Astrocyte of the spinal cord (primary cell): ENCODE measurements around the gene SLC12A4.

Experiments used
- DNase-seq: peaks from one replicate; pipeline ENCODE4 v3.0.0; 2011; ENCODE audit warnings: low read depth, low spot score
- H3K4me3 ChIP-seq: 2 replicates; pipeline ENCODE4 v1.5.1; 2011; ENCODE audit warnings: low read depth, mild to moderate bottlenecking, low read length, moderate library complexity
- in situ Hi-C: cut with HindIII; loops from 2 replicates; pipeline ENCODE4 v1.10.0; 2017; ENCODE audit warnings: low sequenced_read_pairs
- TF ChIP-seq, protein P1 (sequence below): IDR thresholded peaks from 2 replicates; pipeline ENCODE4 v1.5.1; 2012; ENCODE audit warnings: low read depth, mild to moderate bottlenecking, low read length, inconsistent platforms

The SLC12A4 gene

DNA sequence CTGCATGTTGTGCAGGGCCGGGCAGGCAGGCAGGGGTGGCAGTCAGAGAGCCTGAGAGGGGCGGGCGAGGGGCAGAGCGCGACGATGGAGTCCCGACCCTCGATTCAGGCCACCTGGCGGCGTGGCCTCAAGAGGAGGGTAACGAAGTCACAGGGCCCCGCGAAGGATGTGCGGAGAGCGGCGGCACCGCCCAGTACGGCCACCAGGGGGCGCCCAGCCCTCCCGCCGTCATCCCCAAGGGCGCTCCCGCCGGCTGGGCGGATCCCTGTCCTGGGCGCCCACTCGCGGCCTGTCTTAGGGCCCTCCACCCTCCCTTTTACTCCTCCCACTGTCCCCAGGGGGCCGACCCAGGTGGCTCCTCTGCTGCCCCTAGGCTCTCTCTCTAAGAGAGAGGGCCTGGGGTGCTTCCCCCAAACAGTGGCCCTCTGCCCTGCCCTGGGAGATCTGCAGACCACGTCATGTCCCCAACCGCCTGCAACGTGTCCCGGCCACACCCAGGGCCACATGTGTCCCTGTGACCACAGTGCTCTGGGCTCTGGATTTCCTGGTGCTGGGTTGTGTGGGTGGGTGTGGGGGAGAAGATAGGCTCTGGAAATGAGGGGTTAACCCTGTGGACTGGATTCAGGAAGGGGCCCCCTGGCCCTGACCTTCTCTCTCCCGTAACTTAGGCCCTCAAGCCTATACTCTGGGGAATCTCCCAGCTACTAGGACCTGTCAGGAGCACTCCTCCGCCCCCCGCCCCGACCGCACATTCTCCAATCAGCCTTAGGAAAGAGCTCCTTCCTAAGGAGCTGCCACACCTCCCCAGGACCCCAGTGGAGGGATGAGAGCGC is 25.0 kb upstream of the SLC12A4 start:
- H3K4me3 ChIP-seq: no peak overlapping the region
- DNase-seq: peak; percentile 59
- in situ Hi-C loops: no loop called here
- TF ChIP-seq, protein P1, sequence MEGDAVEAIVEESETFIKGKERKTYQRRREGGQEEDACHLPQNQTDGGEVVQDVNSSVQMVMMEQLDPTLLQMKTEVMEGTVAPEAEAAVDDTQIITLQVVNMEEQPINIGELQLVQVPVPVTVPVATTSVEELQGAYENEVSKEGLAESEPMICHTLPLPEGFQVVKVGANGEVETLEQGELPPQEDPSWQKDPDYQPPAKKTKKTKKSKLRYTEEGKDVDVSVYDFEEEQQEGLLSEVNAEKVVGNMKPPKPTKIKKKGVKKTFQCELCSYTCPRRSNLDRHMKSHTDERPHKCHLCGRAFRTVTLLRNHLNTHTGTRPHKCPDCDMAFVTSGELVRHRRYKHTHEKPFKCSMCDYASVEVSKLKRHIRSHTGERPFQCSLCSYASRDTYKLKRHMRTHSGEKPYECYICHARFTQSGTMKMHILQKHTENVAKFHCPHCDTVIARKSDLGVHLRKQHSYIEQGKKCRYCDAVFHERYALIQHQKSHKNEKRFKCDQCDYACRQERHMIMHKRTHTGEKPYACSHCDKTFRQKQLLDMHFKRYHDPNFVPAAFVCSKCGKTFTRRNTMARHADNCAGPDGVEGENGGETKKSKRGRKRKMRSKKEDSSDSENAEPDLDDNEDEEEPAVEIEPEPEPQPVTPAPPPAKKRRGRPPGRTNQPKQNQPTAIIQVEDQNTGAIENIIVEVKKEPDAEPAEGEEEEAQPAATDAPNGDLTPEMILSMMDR: peak; percentile 86

DNA sequence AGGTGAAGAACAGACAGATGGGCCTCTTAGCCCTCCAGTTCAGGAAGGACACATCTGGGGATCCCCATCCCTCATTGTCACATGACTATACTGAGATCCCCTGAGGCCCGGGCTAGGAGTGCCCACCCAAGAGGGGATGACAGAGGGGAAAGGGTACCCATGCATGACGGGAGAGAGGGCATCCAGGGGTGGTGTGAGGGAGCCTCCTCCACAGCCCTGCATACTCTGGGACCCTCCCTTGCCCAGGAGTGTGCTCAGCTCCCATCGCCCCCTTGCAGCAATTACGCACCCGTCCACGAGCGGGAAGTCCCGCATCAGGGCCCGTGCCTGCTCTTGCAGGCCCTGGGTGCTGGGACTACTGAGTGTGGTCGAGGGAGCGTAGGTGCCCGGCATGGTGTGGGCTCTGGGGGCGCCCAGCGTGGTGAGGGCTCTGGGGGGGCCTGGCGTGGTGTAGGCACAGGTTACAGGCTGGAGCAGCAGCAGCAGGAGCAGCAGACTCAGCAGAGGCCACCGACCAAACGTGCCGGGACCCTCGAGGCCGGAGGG is 24.3 kb upstream of the SLC12A4 start:
- in situ Hi-C loops: no loop called here
- no peak for DNase-seq
- TF ChIP-seq, protein P1: no peak
- no peak overlapping the region for H3K4me3 ChIP-seq

DNA sequence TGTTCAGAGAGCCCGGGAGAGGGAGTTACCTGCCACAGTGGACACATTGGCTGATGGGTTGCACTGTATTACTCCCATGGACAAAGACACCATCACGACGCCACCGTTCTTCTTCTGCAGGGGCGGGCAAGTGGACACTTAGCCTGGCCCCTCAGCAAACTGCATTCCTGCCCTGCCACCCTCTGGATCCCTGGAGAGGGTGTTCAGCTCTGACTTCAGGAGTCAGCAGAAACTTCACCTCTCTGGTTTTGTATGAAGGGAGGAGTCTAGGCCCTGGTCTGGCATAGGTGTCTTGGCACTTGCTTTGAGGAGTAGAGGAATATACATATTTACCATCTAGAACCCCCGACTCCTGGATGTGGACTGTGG is 21.6 kb upstream of the SLC12A4 start:
- in situ Hi-C loops: no loop called here
- H3K4me3 ChIP-seq: no peak overlapping the region
- no peak for DNase-seq
- TF ChIP-seq, protein P1: no peak

DNA sequence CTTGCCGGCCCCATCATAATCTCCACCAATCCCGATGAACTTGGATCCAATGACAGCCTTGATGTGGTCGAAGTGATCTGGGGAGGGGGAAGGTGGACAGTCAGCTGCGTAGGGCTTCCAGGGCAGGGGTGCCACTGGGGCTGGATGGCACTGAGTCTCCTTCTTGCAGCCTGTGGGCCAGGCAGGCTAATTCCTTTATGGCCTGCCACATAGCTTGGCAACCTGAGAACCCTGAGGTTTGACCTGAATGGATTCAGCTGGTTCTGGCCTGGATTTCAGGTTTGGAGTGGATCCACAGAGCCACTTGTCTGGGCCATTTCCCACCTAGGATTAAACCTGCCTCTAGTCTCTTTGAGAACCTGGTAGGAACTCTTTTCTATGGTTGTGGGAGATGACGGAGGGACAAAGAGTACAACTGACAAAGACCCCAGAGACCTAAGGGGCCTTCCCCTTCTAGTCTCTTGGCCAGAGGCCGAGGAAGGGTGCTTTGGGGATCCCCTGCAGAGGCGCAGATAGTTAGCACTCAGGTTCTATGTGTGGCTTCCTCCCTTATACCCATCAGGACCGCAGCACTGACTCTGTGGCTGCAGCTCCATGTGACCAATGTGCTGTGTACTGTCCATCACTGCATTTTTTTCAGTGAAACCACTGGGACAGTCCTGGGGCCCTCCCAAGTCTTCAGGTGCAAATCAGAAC is 21.0 kb upstream of the SLC12A4 start:
- no peak for DNase-seq
- TF ChIP-seq, protein P1: no peak
- in situ Hi-C loops: no loop called here
- no peak overlapping the region for H3K4me3 ChIP-seq

DNA sequence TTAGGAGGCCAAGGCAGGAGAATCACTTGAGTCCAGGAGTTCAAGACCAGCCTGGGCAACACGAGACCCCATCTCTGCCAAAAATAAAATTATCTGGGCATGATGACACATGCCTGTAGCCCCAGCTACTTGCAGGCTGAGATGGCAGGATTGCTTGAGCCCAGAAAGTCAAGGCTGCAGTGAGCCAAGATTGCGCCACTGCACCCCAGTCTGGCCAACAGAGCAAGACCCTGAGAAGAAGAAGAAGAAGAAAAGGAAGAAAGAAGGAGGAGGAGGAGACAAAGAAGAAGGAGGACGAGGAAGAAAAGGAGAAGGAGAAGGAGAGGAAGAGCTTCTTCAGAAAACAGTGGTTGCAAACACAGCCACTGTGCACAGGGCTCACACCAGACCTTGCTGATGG is 20.2 kb upstream of the SLC12A4 start:
- TF ChIP-seq, protein P1: no peak
- DNase-seq: no peak
- in situ Hi-C loops: no loop called here
- H3K4me3 ChIP-seq: no peak overlapping the region

DNA sequence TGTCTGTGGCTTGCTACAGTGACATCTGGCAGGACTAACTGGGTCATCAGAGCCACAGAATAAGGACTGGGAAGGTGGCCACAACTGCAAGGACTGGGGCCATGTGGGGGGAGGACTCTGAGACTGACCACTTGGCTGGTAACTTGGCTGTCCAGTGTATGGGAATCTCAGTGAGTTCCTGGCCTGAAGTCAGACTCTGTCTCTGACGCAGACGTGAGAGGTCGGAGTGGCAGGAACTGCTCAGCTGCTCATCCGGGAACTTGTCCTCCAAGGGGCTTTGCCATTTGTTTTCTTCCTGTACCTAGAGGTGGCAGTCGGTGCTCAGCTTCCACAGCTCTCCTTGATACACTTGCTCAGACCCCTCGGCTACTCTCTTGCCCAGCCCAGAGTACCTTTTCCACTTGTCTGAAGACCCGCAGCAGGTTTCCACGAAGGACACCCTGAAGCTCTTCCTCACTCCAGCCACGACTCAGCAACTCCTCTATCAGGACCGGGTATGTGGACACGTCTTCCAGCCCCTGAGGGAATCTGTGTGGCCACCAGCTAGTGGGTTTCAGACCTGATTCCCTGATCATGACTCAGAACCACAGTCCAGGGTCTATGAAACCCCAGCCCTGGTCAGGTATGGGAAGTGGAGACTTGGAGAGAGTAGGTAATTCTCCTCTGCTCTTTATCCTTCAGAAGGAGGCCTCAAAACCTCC is 19.2 kb upstream of the SLC12A4 start:
- TF ChIP-seq, protein P1: no peak
- H3K4me3 ChIP-seq: no peak overlapping the region
- DNase-seq: no peak
- in situ Hi-C loops: no loop called here
